Measurements from ENCODE around the gene BBS10.

GRCh38 chr12:76356071-76356470, 7.9 kb upstream of the BBS10 start:
- TF ChIP-seq CTCF (IDR thresholded peaks at IDR 0.05; ENCODE audit: low read depth, low read length) (no peak), MYC (IDR thresholded peaks at IDR 0.05; ENCODE audit: low read depth, low read length) (no peak)

All from NB4 (cell line).